ENCODE measurements around the gene TACR1. TPM values are rescaled to one million over a fixed set of nuclear protein-coding genes. Genes with fewer than 3 reads are reported as not detected.

TACR1 gene
- total RNA-seq, 1 experiment from 2014 or later = not detected

GRCh38 chr2:75089471-75089870 lies 109.8 kb downstream of the TACR1 start:
- Mint-ChIP-seq H3K9me3 (ENCODE audit: low read depth, unreplicated experiment) (no peaks in the 10 kb centered on the region), H3K4me3 (ENCODE audit: low read depth, unreplicated experiment) (no peak overlapping the region), H3K27me3 (ENCODE audit: unreplicated experiment) (peaks cover 82% of the 10 kb centered on the region), H3K36me3 (ENCODE audit: insufficient read depth, unreplicated experiment) (no peaks in the 10 kb centered on the region), H3K27ac (ENCODE audit: unreplicated experiment) (no peak overlapping the region), H3K4me1 (ENCODE audit: low read depth, unreplicated experiment) (no peaks in the 10 kb centered on the region)
- BruUV-seq (replicated peaks) = no TSS peak
- no peak for DNase-seq
- CTCF ChIA-PET = no interaction called here
- intact Hi-C loops (cut with micrococcal nuclease; ENCODE audit: unreplicated experiment) = no loop called here
- TF ChIP-seq CTCF (IDR thresholded peaks at IDR 0.05; ENCODE audit: unreplicated experiment) = no peak

- DNase-seq = no peak
- TF ChIP-seq CTCF (IDR thresholded peaks at IDR 0.05; ENCODE audit: unreplicated experiment) = no peak
- no peak overlapping the region for H3K27ac Mint-ChIP-seq (ENCODE audit: unreplicated experiment)
- peaks cover 76% of the 10 kb centered on the region for H3K27me3 Mint-ChIP-seq (ENCODE audit: unreplicated experiment)
- no peak overlapping the region for H3K4me3 Mint-ChIP-seq (ENCODE audit: low read depth, unreplicated experiment)
- CTCF ChIA-PET = no interaction called here
- no peaks in the 10 kb centered on the region for H3K9me3 Mint-ChIP-seq (ENCODE audit: low read depth, unreplicated experiment)
- no peaks in the 10 kb centered on the region for H3K36me3 Mint-ChIP-seq (ENCODE audit: insufficient read depth, unreplicated experiment)
- intact Hi-C loops (cut with micrococcal nuclease; ENCODE audit: unreplicated experiment) = no loop called here
- no TSS peak for BruUV-seq (replicated peaks)
- H3K4me1 Mint-ChIP-seq (ENCODE audit: low read depth, unreplicated experiment) = no peaks in the 10 kb centered on the region
These were observed 110.5 kb downstream of the TACR1 start for GRCh38 chr2:75088791-75089190.

- DNase-seq = no peak
- peaks cover 68% of the 10 kb centered on the region for H3K27me3 Mint-ChIP-seq (ENCODE audit: unreplicated experiment)
- H3K4me3 Mint-ChIP-seq (ENCODE audit: low read depth, unreplicated experiment) = no peak overlapping the region
- CTCF ChIA-PET = no interaction called here
- BruUV-seq (replicated peaks) = no TSS peak
- TF ChIP-seq CTCF (IDR thresholded peaks at IDR 0.05; ENCODE audit: unreplicated experiment) = no peak
- no peaks in the 10 kb centered on the region for H3K4me1 Mint-ChIP-seq (ENCODE audit: low read depth, unreplicated experiment)
- no peaks in the 10 kb centered on the region for H3K9me3 Mint-ChIP-seq (ENCODE audit: low read depth, unreplicated experiment)
- H3K27ac Mint-ChIP-seq (ENCODE audit: unreplicated experiment) = no peak overlapping the region
- intact Hi-C loops (cut with micrococcal nuclease; ENCODE audit: unreplicated experiment) = no loop called here
- no peaks in the 10 kb centered on the region for H3K36me3 Mint-ChIP-seq (ENCODE audit: insufficient read depth, unreplicated experiment)
These were observed 111.6 kb downstream of the TACR1 start for GRCh38 chr2:75087736-75088135.

GRCh38 chr2:75079575-75079974 lies 119.7 kb downstream of the TACR1 start:
- no peaks in the 10 kb centered on the region for H3K9me3 Mint-ChIP-seq (ENCODE audit: low read depth, unreplicated experiment)
- DNase-seq = no peak
- no peak for TF ChIP-seq CTCF (IDR thresholded peaks at IDR 0.05; ENCODE audit: unreplicated experiment)

More at GRCh38 chr2:75079575-75079974, 119.7 kb downstream of the TACR1 start:
- H3K4me1 Mint-ChIP-seq (ENCODE audit: low read depth, unreplicated experiment) = no peaks in the 10 kb centered on the region
- peaks cover 10% of the 10 kb centered on the region for H3K27me3 Mint-ChIP-seq (ENCODE audit: unreplicated experiment)
- no peak overlapping the region for H3K4me3 Mint-ChIP-seq (ENCODE audit: low read depth, unreplicated experiment)
- H3K36me3 Mint-ChIP-seq (ENCODE audit: insufficient read depth, unreplicated experiment) = no peaks in the 10 kb centered on the region
- no peak overlapping the region for H3K27ac Mint-ChIP-seq (ENCODE audit: unreplicated experiment)
- CTCF ChIA-PET = no interaction called here
- no TSS peak for BruUV-seq (replicated peaks)
- intact Hi-C loops (cut with micrococcal nuclease; ENCODE audit: unreplicated experiment) = no loop called here
